ENCODE data around the gene CATSPERD. TPM values are rescaled to one million over a fixed set of nuclear protein-coding genes. Genes with fewer than 3 reads are reported as not detected.

CATSPERD gene
- total RNA-seq, 1 experiment from 2014 or later: not detected

- Histone ChIP-seq H3K36me3 (ENCODE audit: low read depth) (no peaks in the 10 kb centered on the region), H3K4me3 (no peak overlapping the region), H3K79me2 (ENCODE audit: low read depth) (no peaks in the 10 kb centered on the region), H3K9me3 (ENCODE audit: insufficient read depth, low read depth) (no peaks in the 10 kb centered on the region), H3K27me3 (ENCODE audit: insufficient read depth, low read depth) (no peaks in the 10 kb centered on the region), H3K4me2 (no peak overlapping the region), H3K9me2 (ENCODE audit: insufficient read depth) (no peaks in the 10 kb centered on the region), H3K4me1 (replicated peaks; ENCODE audit: insufficient read depth) (no peaks in the 10 kb centered on the region), H3K27ac (no peak overlapping the region), H2AFZ (no peak overlapping the region), H4K20me1 (ENCODE audit: insufficient read depth) (no peaks in the 10 kb centered on the region), H3F3A (ENCODE audit: insufficient read depth, low read depth) (no peaks in the 10 kb centered on the region)
- ChIA-PET CTCF (no interaction called here), POLR2A (ENCODE audit: unreplicated experiment) (no interaction called here)
- intact Hi-C loops (cut with micrococcal nuclease; ENCODE audit: unreplicated experiment): no loop called here
- TF ChIP-seq CTCF (conservative IDR thresholded peaks at IDR 0.05) (no peak), EZH2 (IDR thresholded peaks at IDR 0.05; ENCODE audit: low read depth) (no peak)
- BruUV-seq (replicated peaks): no TSS peak
- DNase-seq: no peak
These were observed 100.3 kb downstream of the CATSPERD start for GRCh38 chr19:5820785-5821184.

- Histone ChIP-seq H3K36me3 (ENCODE audit: low read depth) (no peaks in the 10 kb centered on the region), H3K27me3 (ENCODE audit: insufficient read depth, low read depth) (no peaks in the 10 kb centered on the region), H4K20me1 (ENCODE audit: insufficient read depth) (no peaks in the 10 kb centered on the region), H3K79me2 (ENCODE audit: low read depth) (no peaks in the 10 kb centered on the region), H3F3A (ENCODE audit: insufficient read depth, low read depth) (peaks cover 4% of the 10 kb centered on the region; the same call in 1 of the 2 replicates), H3K9me2 (ENCODE audit: insufficient read depth) (no peaks in the 10 kb centered on the region), H3K4me3 (no peak overlapping the region), H3K4me2 (no peak overlapping the region), H3K4me1 (replicated peaks; ENCODE audit: insufficient read depth) (0 out of 2 replicates have a peak, but pooled peaks cover 4% of the 10 kb centered on the region), H3K9me3 (ENCODE audit: insufficient read depth, low read depth) (no peaks in the 10 kb centered on the region), H2AFZ (no peak overlapping the region), H3K27ac (no peak overlapping the region)
- no TSS peak for BruUV-seq (replicated peaks)
- POLR2A ChIA-PET (ENCODE audit: unreplicated experiment): no interaction called here
- CTCF ChIA-PET: interaction anchor here (0.6 kb wide), 1 partner anchor 466 kb away, joined by 3 read pairs; no protein-coding TSS in a partner anchor
- intact Hi-C loops (cut with micrococcal nuclease; ENCODE audit: unreplicated experiment): no loop called here
- DNase-seq: no peak
- TF ChIP-seq EZH2 (IDR thresholded peaks at IDR 0.05; ENCODE audit: low read depth) (no peak), CTCF (conservative IDR thresholded peaks at IDR 0.05) (no peak)
These were observed 101.2 kb downstream of the CATSPERD start for GRCh38 chr19:5821521-5822180.

GRCh38 chr19:5822181-5822844, 101.9 kb downstream of the CATSPERD start:
- intact Hi-C loops (cut with micrococcal nuclease; ENCODE audit: unreplicated experiment): no loop called here
- H3K79me2 ChIP-seq (ENCODE audit: low read depth): no peaks in the 10 kb centered on the region
- no peak overlapping the region for H3K4me3 ChIP-seq
- H3K4me1 ChIP-seq (replicated peaks; ENCODE audit: insufficient read depth): 0 out of 2 replicates have a peak, but pooled peaks cover 9% of the 10 kb centered on the region
- H3K36me3 ChIP-seq (ENCODE audit: low read depth): no peaks in the 10 kb centered on the region
- H2AFZ ChIP-seq: no peak overlapping the region
- ChIA-PET POLR2A (ENCODE audit: unreplicated experiment) (no interaction called here), CTCF (interaction anchor here (0.6 kb wide), 1 partner anchor 467 kb away, joined by 3 read pairs; no protein-coding TSS in a partner anchor)
- no peaks in the 10 kb centered on the region for H3K27me3 ChIP-seq (ENCODE audit: insufficient read depth, low read depth)
- no peaks in the 10 kb centered on the region for H3K9me3 ChIP-seq (ENCODE audit: insufficient read depth, low read depth)
- no peaks in the 10 kb centered on the region for H4K20me1 ChIP-seq (ENCODE audit: insufficient read depth)
- TF ChIP-seq EZH2 (IDR thresholded peaks at IDR 0.05; ENCODE audit: low read depth) (no peak), CTCF (conservative IDR thresholded peaks at IDR 0.05) (no peak)
- no TSS peak for BruUV-seq (replicated peaks)
- H3K9me2 ChIP-seq (ENCODE audit: insufficient read depth): no peaks in the 10 kb centered on the region
- H3K4me2 ChIP-seq: no peak overlapping the region
- no peak overlapping the region for H3K27ac ChIP-seq
- no peak for DNase-seq
- peaks cover 10% of the 10 kb centered on the region; the same call in 1 of the 2 replicates for H3F3A ChIP-seq (ENCODE audit: insufficient read depth, low read depth)
